Measurements from ENCODE around the gene LIMS1. TPM values are rescaled to one million over a fixed set of nuclear protein-coding genes. Genes with fewer than 3 reads are reported as not detected.

The LIMS1 gene
- polyA plus RNA-seq, 3 donors: 44.0 to 130 (median 124) TPM

GRCh38 chr2:108593547-108594098, 59.4 kb downstream of the LIMS1 start:
- peak overlapping the region in 1 of 2 donors; percentile 11 for H3K4me3 Mint-ChIP-seq
- Histone ChIP-seq H3K9me3 (replicated peaks in 1 of 2; ENCODE audit: control insufficient read depth in 1 of 2, insufficient read depth in 1 of 2, low read length in 2 of 2) (no peaks in the 10 kb centered on the region), H3K79me2 (ENCODE audit: insufficient read depth, low read length) (peaks cover 85% of the 10 kb centered on the region), H2AFZ (ENCODE audit: insufficient read depth, low read depth, low read length, poor library complexity, severe bottlenecking) (no peak overlapping the region), H3K27me3 (ENCODE audit: control insufficient read depth in 2 of 2, insufficient read depth in 2 of 2, low read length in 2 of 2) (no peaks in the 10 kb centered on the region), H3K4me1 (ENCODE audit: control insufficient read depth in 1 of 2, insufficient read depth in 2 of 2, low read length in 2 of 2) (peaks cover 75 to 86% of the 10 kb centered on the region in 2 donors), H3K4me3 (replicated peaks in 1 of 3; ENCODE audit: low read depth in 2 of 3, low read length in 3 of 3) (peak overlapping the region in 1 of 3 experiments; percentile 34), H4K20me1 (ENCODE audit: insufficient read depth, low read length) (peaks cover 5% of the 10 kb centered on the region), H3K36me3 (replicated peaks in 1 of 2; ENCODE audit: control insufficient read depth in 1 of 2, insufficient read depth in 2 of 2, low read length in 2 of 2) (no peaks in the 10 kb centered on the region), H3K9ac (ENCODE audit: insufficient read depth, low read length, poor library complexity, severe bottlenecking) (peak overlapping the region; percentile 70), H3K27ac (ENCODE audit: low read depth in 1 of 2, low read length in 2 of 2) (peak overlapping the region; percentile 53 to 99), H3K4me2 (replicated peaks; ENCODE audit: extremely low read depth, low read length, poor library complexity, severe bottlenecking) (peak overlapping the region; percentile 22)
- peaks cover 27 to 29% of the 10 kb centered on the region in 2 donors for H3K36me3 Mint-ChIP-seq
- intact Hi-C loops (cut with micrococcal nuclease): loop anchor here (2.0 to 5.0 kb wide), 2 partner anchors 43 to 49 kb away; no protein-coding TSS in a partner anchor
- peak in 2 of 3 donors; percentile 62 to 66 for DNase-seq
- peak overlapping the region; percentile 95 to 100 (median 96) for H3K27ac Mint-ChIP-seq
- no peaks in the 10 kb centered on the region for H3K27me3 Mint-ChIP-seq (ENCODE audit: low read depth in 3 of 3)
- peaks cover 79% of the 10 kb centered on the region for H3K4me1 Mint-ChIP-seq
- H3K9me3 Mint-ChIP-seq: no peaks in the 10 kb centered on the region
- TF ChIP-seq CTCF (IDR thresholded peaks at IDR 0.05): peak; percentile 34

GRCh38 chr2:108594132-108594981, 60.1 kb downstream of the LIMS1 start:
- Mint-ChIP-seq H3K27me3 (ENCODE audit: low read depth in 3 of 3) (no peaks in the 10 kb centered on the region), H3K36me3 (peaks cover 32 to 33% of the 10 kb centered on the region in 2 donors), H3K4me3 (peak overlapping the region; percentile 52 to 82), H3K9me3 (peaks cover 0 to 2% (median 0%) of the 10 kb centered on the region in 7 donors), H3K27ac (peak overlapping the region; percentile 95 to 100 (median 96)), H3K4me1 (peaks cover 78% of the 10 kb centered on the region)
- peak; percentile 91 to 97 (median 95) for DNase-seq
- H3K4me1 ChIP-seq (ENCODE audit: control insufficient read depth in 1 of 2, insufficient read depth in 2 of 2, low read length in 2 of 2): peaks cover 72 to 79% of the 10 kb centered on the region in 2 donors
- 0% methylated on average over 1 of the region's 7 CpGs for WGBS (ENCODE audit: insufficient coverage)
- H2AFZ ChIP-seq (ENCODE audit: insufficient read depth, low read depth, low read length, poor library complexity, severe bottlenecking): no peak overlapping the region
- peak overlapping the region; percentile 70 for H3K9ac ChIP-seq (ENCODE audit: insufficient read depth, low read length, poor library complexity, severe bottlenecking)
- no peaks in the 10 kb centered on the region for H3K9me3 ChIP-seq (replicated peaks in 1 of 2; ENCODE audit: control insufficient read depth in 1 of 2, insufficient read depth in 1 of 2, low read length in 2 of 2)
- TF ChIP-seq CTCF (IDR thresholded peaks at IDR 0.05): no peak
- no peaks in the 10 kb centered on the region for H3K27me3 ChIP-seq (ENCODE audit: control insufficient read depth in 2 of 2, insufficient read depth in 2 of 2, low read length in 2 of 2)
- peaks cover 83% of the 10 kb centered on the region for H3K79me2 ChIP-seq (ENCODE audit: insufficient read depth, low read length)
- peak overlapping the region; percentile 48 for H3K4me2 ChIP-seq (replicated peaks; ENCODE audit: extremely low read depth, low read length, poor library complexity, severe bottlenecking)
- intact Hi-C loops (cut with micrococcal nuclease): loop anchor here (2.0 to 5.0 kb wide), 2 partner anchors 42 to 48 kb away; no protein-coding TSS in a partner anchor
- peak overlapping the region; percentile 70 to 99 for H3K27ac ChIP-seq (ENCODE audit: low read depth in 1 of 2, low read length in 2 of 2)
- no peaks in the 10 kb centered on the region for H3K36me3 ChIP-seq (replicated peaks in 1 of 2; ENCODE audit: control insufficient read depth in 1 of 2, insufficient read depth in 2 of 2, low read length in 2 of 2)
- peak overlapping the region in 2 of 3 experiments; percentile 16 to 34 for H3K4me3 ChIP-seq (replicated peaks in 1 of 3; ENCODE audit: low read depth in 2 of 3, low read length in 3 of 3)
- peaks cover 2% of the 10 kb centered on the region for H4K20me1 ChIP-seq (ENCODE audit: insufficient read depth, low read length)

Measured in CD14-positive monocyte (primary cell).